GM21576 (cell line): Measurements from ENCODE around the gene ZCCHC24.

ENCODE experiments used
- ATAC-seq: cut with Tn5 transposase; IDR thresholded peaks from one replicate; pipeline ENCODE4 v1.9.1; 2021; ENCODE audit warnings: mild to moderate bottlenecking, moderate library complexity; ENCODE audit not compliant: unreplicated experiment

The ZCCHC24 gene

DNA sequence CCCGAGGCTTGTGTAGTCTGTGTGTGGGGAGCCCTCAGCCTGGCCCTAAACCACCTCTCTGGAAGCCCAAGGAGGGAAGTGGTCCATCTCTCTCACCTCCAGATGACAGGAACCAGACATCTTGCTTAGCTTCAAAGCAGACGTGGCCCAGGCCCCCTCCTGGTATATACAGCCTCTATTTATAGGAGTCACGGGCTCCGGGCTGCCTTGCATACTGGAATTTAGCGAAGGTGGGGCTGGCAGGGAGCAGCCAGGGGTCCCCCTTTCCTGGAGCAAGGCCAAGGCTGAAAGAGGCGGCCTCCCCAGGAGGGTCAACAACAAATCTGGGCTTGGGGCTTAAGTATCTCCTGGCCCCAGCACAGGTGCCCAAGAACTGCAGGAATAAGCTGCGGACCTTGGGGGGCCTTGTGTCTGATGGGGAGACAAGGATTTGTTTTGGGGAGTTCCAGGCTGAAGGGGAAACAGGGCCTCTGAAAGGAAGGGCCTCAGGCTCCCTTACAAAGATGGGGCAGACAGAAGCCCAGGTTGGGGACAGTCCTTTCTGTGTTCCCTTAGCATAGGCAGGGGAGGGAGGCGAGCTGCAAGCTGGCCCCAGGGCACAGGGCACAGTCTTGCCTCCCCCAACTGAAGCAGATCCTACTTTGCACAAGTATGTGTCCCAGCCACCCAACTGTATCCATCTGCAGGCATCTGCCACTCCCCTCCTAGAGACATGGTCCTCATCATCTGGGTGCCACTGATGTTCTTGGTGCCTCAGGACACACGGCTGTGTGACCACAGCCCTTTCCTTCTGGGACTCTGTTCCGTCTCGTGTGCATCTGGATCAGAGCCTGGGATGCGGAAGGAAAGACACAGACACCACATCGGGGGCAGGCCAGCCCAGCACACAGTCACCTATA is 11.9 kb downstream of the ZCCHC24 start:
- ATAC-seq = no peak

DNA sequence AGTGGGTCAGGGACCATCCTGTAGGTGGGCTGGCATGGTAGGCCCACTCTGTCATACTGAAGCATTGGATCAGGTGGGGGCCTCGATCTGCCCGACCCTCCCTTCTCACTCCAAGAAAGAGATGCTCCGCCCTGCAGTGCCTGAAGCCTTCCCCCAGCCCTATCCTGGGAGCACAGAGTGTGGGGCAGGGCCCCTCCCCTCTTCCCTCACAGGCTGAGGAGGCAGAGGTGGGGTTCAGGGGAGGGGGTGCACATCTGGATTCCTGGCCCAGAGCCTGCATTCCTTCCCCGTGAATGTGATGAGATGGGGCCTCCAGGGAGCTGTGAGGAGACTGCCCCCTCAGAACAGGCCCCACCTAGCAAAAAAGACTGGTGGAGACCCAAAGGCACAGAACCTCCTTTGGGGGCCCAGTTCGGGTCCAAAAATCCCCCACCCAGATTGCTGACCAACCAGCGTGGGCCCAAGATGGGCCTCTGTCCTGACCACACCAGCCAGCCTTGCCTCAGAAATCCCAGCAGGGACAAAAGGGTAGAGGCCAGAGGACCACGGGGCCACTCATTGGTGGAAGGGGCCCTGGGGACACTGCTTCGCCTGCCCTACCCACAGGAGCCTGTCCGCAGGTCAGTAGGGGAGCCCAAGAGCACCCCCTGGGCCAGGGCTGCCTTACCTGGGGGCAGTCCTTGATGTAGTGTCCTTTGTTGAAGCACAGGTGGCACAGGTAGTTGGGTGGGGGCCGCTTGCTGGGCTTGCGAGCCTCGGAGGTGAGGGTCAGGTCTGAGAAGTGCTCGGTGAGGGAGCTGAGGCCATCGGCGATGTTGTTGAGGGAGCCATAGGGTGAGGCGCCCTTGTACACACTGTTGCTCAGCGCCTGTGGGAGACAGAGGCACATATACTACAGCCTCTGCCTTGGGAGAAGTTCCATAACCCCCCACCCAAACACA is 13.3 kb downstream of the ZCCHC24 start:
- ATAC-seq = no peak

DNA sequence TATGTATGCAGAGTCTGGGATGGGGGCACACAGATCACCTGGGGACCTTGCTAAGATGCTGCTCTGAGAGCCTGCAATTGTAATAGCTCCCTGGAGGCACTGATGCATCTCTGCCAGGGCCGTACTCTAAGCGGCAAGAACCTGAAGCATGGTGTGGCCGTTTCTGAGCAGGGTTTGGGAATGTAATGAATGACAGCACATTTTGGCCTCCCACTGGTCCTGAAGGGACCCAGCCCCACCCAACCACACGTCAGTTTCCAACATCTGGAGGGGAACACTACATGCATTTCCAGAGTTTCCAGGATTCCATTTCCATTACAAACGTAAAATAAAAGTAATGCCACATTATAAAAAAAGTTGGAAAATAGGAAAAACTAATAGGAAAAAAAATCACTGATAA is 14.0 kb downstream of the ZCCHC24 start:
- no peak for ATAC-seq

DNA sequence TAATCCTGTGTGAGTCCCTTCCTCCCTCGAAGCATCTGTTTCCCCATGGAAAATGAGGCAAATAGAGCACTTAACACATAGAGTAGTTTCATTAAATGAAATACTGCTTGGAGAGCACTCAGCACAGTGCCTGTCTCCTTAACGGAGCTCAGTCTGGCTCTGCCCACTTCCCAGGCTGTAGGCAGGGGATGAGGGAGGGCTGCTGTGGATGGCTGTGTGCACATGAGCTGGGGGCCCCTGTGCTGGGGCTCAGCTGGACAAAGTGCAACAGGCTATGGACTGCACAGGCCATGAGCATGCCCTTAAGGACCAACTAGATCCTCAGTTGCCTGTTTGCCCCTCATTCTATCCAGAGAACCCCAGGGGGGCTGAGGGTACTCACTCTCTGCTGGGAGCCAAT is 14.5 kb downstream of the ZCCHC24 start:
- ATAC-seq = no peak

DNA sequence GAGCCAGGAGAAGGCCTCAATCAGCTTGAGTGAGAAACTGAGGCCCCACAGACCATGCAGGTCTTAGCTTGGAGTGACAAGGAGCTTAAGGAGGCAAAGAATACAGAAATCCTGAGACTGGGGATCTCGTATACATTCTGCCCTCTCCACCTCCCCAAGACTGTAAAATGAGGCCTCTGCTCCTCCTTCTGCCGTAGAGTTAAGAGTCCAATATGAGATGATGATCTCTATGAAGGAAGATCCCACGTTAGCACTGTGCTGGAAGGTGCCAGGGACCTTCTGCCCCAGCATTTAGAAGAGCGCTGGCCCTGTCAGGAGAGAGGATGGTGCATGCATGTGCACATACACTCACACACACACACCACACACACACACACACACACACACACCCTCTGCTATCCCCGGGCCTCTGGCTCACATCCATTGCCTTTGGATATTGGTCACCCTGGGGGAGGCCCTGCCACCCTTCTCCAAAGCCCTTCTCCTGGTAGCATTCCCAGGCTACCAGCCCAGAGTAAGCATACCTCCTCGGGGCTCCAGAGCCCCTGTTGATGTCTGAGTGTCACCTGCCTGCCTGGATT is 15.0 kb downstream of the ZCCHC24 start:
- ATAC-seq = no peak

DNA sequence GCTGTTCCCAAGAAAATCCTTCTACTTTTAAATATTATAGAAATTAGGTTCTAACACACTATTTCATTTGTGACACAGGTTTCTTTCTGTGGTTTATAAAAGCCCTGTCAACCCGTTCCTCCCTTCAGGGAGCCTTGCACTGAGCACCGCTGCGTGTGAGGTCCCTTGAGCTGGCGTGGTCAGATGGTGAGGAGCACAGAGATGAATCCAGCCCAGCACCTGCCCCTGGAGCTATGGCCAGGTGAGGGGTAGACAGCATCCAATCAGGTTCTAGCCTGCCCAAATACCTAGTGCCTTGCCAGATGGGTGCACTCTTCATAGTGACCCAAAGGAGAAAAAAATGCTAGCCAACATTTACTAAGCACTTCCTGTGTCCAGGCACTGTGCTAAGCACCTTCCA is 15.7 kb downstream of the ZCCHC24 start:
- no peak for ATAC-seq

DNA sequence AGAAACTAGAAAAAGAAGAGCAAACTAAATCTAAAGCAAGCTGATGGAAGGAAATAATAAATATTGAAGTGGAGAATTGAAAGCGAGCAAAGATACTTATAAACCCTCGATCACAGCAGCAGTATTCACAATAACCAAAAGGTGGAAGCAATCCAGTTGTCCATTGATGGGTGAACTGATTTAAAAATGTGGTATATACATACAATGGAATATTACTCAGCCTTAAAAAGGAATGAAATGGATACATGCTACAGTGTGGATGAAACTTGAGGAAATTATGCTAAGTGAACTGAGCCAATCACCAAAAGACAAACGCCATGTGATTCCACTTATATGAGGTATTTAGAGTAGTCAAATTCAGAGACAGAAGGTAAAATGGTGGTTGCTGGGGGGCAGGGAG is 17.5 kb downstream of the ZCCHC24 start:
- no peak for ATAC-seq

DNA sequence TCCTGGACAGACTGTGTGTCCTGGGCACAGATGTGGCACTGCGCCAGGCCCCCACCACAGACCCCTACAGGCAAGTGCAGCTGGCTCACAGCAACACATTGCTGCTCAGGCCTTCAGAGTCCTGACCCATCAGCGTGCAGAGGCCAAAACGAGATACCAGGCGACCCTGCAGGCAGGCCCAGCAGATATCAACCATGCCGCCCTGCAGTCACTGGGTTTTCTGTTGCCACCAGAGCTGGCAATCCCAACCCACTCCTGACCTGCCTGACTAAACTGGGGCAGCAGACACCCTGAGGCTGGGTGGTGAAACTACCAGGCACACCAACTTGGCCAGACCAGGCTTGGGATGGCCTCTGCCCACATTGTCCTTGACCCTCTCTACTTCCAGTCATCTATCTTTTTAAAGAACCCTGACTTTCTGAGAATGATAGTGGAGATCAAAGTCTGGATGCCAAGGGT is 20.3 kb downstream of the ZCCHC24 start:
- no peak for ATAC-seq

DNA sequence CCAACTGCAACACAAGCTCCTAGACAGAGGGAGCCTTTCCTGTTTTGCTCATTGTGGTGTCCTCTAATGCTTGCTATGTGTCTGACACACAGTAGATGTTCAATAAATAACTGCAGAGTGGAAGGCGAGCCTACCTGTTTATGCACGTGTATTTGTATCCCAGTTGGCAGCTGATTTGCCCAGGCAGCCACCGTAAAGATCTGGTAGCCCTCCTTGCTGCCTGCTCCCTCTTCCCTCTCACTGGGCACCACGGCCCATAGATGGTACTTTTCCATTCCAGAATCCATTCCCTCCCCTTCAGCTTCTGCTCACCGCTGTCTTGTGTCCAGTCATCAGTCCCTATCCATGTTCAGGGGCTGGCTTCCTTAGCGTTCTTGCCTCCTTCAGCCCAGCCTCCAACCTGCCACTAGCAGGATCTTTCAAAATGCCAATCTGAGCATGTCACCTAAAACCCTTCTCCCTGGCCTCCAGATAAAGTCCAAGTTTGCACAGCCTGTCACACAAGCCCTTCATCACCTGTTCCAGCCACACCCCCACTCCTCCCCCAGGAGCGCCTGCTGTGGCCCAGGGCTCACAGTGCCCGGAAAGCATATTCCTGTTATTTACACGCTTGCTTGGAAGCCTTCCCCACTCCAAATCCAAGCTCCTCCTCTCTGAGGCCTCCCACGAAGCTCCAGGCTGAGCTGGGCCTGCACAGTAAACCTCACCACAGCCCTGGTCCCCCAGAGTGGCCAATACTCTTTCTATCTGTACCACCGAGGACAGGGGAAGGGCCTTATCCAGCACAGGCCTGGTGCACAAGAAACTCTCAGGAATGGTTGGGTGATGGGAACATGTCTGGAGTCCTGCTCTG is 21.0 kb downstream of the ZCCHC24 start:
- ATAC-seq = no peak

DNA sequence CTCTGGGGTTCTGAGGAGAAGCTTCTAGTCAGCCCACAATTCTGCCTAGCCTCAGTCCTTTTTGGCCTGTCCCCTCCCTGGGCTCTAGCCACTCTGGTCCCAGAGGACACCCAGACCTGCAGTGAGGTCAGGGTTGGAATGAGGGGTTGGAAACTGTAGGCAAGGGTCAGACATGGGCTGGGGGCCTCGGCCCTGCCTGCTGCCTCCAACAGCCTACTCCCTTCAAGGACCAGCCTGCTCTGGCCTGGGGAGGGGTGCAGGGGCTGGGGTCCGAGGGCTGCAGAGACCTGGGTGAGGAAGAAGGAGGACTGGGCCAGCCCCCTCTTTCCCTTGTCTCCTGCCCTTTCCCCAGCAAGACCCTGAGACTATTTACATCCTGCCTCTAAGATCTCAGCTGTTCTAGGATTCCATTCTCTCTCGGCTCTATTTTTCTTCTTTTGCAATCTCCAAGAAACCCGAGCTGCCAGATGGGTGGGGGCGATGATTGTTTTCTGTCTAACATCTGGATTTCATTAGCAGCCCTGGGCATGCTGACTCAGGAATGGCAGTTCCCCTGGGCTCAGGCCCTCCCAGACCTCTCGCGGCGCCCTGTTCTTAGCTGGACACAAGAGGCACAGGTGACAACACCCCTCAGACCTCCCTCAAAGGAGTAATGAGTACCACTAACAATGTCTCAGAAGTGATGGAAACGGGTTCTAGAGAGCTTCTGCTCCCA is 23.1 kb downstream of the ZCCHC24 start:
- ATAC-seq = no peak

DNA sequence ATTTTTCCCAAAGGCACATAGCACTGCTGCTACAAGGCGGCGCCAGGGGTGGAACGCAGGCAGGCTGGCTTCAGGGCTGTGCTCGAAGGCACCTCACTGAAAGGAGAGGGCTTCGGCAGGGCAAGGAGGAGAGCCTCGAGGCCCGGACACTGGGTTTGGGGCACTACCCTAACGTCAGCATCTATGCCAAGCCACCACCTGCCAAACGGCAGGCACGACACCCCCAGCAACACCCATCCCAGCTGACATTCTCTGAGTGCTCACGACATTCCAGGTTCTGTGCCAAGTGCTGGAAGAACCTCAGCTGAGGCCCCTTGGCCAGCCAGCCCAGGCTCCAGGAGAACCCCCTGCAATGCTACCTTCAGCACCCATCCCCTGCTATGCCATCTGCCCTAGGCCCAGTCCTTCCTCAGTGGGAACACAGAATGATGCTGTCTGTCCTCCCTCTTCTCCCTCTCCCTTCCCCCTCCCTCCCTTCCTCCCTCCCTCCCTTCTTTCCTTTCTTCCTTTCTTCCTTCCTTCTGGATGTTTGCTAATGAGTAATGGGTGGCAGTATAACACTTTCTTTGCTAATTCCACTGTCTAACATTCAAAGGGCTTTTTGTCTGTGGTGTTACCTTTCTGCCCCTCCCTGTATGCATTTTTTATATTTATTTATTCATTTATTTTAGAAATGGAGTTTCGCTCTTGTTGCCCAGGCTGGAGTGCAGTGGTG is 24.3 kb downstream of the ZCCHC24 start:
- no peak for ATAC-seq

DNA sequence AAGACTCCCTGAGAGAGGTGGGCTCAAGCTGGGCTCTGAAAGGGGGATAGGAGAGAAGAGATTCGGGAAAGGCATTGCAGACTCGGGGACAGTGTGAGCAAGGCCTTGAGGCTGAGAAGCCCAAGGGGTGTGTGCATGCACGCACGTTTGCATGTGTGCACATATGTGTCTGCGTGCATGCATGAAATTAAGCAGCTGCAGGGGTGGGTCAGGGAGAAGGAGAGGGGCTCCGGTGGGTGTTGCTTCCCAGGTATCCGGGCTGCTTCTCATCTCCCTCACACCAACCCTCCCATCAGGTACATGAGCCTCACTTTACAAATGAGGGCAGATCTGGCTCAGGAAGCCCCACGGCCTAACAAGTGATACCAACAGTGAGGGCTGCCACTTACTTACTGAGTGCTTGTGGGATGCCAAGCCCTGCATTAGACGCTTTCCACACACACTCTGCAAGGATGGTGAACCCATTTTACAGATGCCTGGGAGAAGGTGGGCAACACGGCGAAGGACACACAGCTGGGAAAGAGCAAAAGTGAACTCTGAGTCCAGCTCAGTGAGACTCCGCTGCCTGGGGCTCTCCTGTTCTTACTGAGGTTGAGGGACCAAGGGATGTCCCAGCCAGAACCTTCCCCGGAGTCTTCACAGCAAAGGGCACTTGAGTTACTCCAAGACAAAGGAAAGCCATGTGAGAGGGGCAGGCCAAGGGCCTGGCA is 26.4 kb downstream of the ZCCHC24 start:
- no peak for ATAC-seq

DNA sequence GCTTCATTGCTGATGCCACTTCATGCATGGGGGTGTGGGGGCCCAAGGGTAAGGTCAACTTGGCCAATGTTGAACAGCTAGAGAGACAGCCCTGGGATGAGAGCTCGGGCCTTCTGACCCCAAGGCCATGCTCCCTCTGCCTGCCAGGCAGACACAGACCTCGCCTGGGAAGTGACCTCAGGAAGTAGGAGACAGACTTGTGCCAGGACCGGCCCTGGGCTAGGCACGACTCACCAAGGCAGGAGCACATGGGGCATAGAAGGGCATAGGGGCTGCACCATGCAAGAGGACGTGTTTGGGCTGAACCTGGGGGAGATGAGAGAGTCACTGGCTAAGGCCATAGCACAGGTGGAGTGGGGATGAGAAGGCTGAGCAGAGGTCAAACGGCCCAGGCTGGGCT is 27.1 kb downstream of the ZCCHC24 start:
- ATAC-seq = no peak

DNA sequence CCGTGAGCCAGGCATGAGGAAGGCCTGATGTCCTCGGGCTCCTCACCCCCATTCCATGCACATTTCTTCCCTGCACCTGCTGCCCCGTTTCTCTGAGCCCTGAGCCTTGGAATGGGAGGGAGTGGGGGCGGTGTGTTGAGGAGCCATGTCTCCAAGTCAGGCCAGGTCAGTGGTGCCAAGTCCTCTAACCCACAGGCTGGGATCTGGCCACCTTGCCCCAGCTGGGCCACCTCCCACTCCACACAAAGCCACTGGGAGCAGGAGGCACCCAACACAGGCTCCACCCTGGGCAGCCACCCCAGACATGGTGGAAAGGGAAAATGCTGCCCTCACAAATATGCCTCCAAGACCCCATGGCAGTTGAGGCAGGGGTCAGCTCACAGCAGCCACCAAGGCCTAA is 27.7 kb downstream of the ZCCHC24 start:
- no peak for ATAC-seq

DNA sequence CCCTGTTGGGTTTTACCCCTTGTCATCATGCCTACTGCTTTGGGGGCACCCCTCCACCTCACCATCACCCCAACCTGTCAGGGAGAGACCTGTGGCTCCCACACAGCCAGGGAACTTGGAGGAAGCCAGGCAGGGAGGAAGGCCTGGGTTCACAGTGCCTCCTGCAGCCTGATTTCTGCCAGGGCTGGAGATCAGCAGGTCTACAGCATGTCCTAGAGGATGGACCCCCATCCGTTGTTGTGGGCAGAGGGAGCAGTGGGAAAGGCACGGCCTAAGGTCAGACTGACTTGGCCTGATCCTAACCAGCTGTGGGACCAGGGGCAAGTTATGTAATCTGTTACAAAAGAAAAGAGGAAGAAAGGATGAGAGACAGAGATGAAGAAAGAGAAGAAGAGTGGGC is 28.2 kb downstream of the ZCCHC24 start:
- no peak for ATAC-seq

DNA sequence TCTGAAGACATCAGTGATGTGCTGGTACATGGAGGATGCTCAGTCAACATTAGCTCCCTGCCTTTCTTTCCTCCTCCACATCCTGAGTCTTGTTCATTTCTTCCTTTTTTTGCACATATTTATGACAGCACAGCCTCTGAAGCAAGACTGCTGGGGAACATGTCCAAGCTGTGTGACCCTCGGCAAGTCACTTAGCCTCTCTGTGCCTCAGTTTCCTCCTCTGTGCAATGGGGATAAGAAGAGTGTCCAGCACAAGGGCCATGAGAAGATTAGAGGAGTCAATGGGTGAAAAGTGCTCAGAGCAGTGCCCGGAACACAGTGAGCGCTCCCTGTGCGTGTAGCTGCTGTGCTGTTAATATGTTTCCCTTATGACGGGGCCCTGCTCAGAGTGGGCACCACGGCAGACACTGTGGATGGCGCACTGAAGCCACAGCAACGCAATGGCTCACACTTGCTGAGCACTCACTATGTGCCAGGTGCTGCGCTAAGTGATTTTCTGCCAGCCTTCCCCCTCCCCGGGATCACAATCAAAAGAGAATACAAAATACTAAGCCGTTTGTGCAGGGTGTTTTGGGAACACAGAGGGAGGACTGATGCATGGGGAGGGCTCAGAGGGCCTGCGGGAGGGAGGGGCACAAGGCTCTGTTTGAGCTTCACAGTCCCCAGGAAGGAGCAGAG is 28.7 kb downstream of the ZCCHC24 start:
- no peak for ATAC-seq

DNA sequence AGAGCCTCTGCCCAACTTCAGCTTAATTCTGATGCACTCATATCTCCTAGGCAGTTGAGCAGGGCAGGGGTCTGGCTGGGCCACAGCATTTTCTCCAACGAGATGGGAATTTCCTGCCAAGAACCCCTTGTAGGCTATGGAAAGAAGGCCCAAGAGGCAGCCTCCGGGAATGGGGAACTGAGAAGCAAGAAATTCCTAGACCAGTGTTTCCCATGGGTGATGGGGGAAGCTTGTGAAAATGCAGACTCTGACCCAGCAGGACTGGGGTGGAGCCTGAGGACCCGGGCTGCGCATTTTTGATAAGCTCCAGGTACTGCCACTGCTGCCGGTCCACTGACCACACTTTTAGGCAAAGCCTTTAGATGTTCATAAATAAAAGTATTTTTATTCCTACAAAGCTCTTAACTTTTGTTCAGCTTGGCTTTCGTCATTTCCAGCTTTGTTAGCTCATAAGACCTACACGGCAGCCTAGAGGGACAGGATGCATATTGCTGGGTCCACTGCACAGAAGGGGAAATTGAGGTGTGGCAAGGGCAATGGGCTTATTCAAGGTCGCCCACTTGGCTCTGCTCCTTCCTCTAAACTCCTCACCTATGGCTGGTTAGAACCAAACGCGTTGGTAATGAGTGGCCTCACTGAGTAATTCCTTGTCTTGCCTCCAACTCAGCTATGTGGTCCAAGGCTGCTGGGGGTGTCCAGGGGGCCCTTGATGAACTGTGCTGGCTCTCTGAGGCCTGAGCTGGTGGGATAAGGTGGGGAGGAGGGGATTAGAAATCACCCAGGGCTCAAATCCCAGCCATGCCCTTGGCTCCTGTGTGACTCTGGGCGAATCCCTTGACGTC is 29.5 kb downstream of the ZCCHC24 start:
- no peak for ATAC-seq
